Measurements from ENCODE around the gene SNTB2.
"Not testable (repeated sequence)": the region's sequence is repeated elsewhere in the genome, so short reads cannot be mapped to it uniquely, and the experiment has no call there.

SNTB2 gene

GRCh38 chr16:69141936-69142335 lies 45.0 kb upstream of the SNTB2 start:
- H2BK5ac ChIP-seq (ENCODE audit: low read depth, low read length, poor library complexity): no peak overlapping the region
- no peak overlapping the region for H3K4me2 ChIP-seq (ENCODE audit: low read length)
- no peak overlapping the region for H3K14ac ChIP-seq (ENCODE audit: low read length)
- no peaks in the 10 kb centered on the region for H3K79me2 ChIP-seq (ENCODE audit: control insufficient read depth, insufficient read depth, low read length, poor library complexity)
- no peak overlapping the region for H3K9ac ChIP-seq (ENCODE audit: low read length)
- H3K9me3 ChIP-seq (ENCODE audit: insufficient read depth, low read depth, low read length): no peaks in the 10 kb centered on the region
- no peaks in the 10 kb centered on the region for H3K4me1 ChIP-seq (ENCODE audit: control insufficient read depth in 1 of 2, insufficient read depth in 2 of 2, low read length in 2 of 2)
- H3K4ac ChIP-seq (ENCODE audit: low read depth, low read length): no peak overlapping the region
- no peaks in the 10 kb centered on the region for H3K79me1 ChIP-seq (ENCODE audit: low read length)
- H2BK120ac ChIP-seq (ENCODE audit: insufficient read depth, low read length, poor library complexity): no peak overlapping the region
- no peaks in the 10 kb centered on the region for H3K27me3 ChIP-seq (ENCODE audit: insufficient read depth, low read length)
- no peak overlapping the region for H2AK5ac ChIP-seq (ENCODE audit: low read length)
- no peak overlapping the region for H4K8ac ChIP-seq (ENCODE audit: low read depth, low read length)
- no peak overlapping the region for H2AFZ ChIP-seq (ENCODE audit: insufficient read depth, low read length, poor library complexity)
- no peak for DNase-seq
- no peak overlapping the region for H4K91ac ChIP-seq (ENCODE audit: low read depth, low read length)
- no peak overlapping the region for H3K23ac ChIP-seq (ENCODE audit: low read length)
- WGBS (ENCODE audit: extremely low coverage, insufficient coverage, insufficient read length): no CpG with 5 or more reads among the region's 4 CpGs
- no peak overlapping the region for H4K12ac ChIP-seq (ENCODE audit: low read depth, low read length)
- H3K27ac ChIP-seq (ENCODE audit: low read depth, low read length): no peak overlapping the region
- H3K4me3 ChIP-seq (ENCODE audit: low read depth, low read length): no peak overlapping the region
- no peak overlapping the region for H2BK12ac ChIP-seq (ENCODE audit: low read length)
- peaks cover 28 to 43% of the 10 kb centered on the region in 2 experiments for H3K36me3 ChIP-seq (ENCODE audit: control insufficient read depth in 1 of 2, insufficient read depth in 2 of 2, low read length in 2 of 2)
- H3K18ac ChIP-seq (ENCODE audit: low read length): no peak overlapping the region

GRCh38 chr16:69143116-69143515 lies 43.8 kb upstream of the SNTB2 start:
- no peak overlapping the region for H4K8ac ChIP-seq (ENCODE audit: low read depth, low read length)
- H3K23ac ChIP-seq (ENCODE audit: low read length): peak overlapping the region; percentile 97
- no peak overlapping the region for H3K4me2 ChIP-seq (ENCODE audit: low read length)
- H2BK12ac ChIP-seq (ENCODE audit: low read length): no peak overlapping the region
- H3K27ac ChIP-seq (ENCODE audit: low read depth, low read length): no peak overlapping the region
- H3K27me3 ChIP-seq (ENCODE audit: insufficient read depth, low read length): no peaks in the 10 kb centered on the region
- H3K4me1 ChIP-seq (ENCODE audit: control insufficient read depth in 1 of 2, insufficient read depth in 2 of 2, low read length in 2 of 2): no peaks in the 10 kb centered on the region
- H3K9ac ChIP-seq (ENCODE audit: low read length): no peak overlapping the region
- no peak overlapping the region for H4K91ac ChIP-seq (ENCODE audit: low read depth, low read length)
- no peak overlapping the region for H2BK5ac ChIP-seq (ENCODE audit: low read depth, low read length, poor library complexity)
- no peak overlapping the region for H3K14ac ChIP-seq (ENCODE audit: low read length)
- H3K4me3 ChIP-seq (ENCODE audit: low read depth, low read length): no peak overlapping the region
- no peaks in the 10 kb centered on the region for H3K9me3 ChIP-seq (ENCODE audit: insufficient read depth, low read depth, low read length)
- no peaks in the 10 kb centered on the region for H3K79me2 ChIP-seq (ENCODE audit: control insufficient read depth, insufficient read depth, low read length, poor library complexity)
- DNase-seq: peak in 1 of 2 donors; percentile 37
- WGBS (ENCODE audit: extremely low coverage, insufficient coverage, insufficient read length): no CpG with 5 or more reads among the region's 11 CpGs
- no peaks in the 10 kb centered on the region for H3K79me1 ChIP-seq (ENCODE audit: low read length)
- H4K12ac ChIP-seq (ENCODE audit: low read depth, low read length): no peak overlapping the region
- no peak overlapping the region for H2AFZ ChIP-seq (ENCODE audit: insufficient read depth, low read length, poor library complexity)
- no peak overlapping the region for H3K18ac ChIP-seq (ENCODE audit: low read length)
- no peak overlapping the region for H2BK120ac ChIP-seq (ENCODE audit: insufficient read depth, low read length, poor library complexity)
- no peak overlapping the region for H2AK5ac ChIP-seq (ENCODE audit: low read length)
- H3K36me3 ChIP-seq (ENCODE audit: control insufficient read depth in 1 of 2, insufficient read depth in 2 of 2, low read length in 2 of 2): peaks cover 27 to 40% of the 10 kb centered on the region in 2 experiments
- no peak overlapping the region for H3K4ac ChIP-seq (ENCODE audit: low read depth, low read length)

- Histone ChIP-seq H3K9me3 (ENCODE audit: insufficient read depth, low read depth, low read length) (no peaks in the 10 kb centered on the region), H3K23ac (ENCODE audit: low read length) (no peak overlapping the region), H3K18ac (ENCODE audit: low read length) (no peak overlapping the region), H3K36me3 (ENCODE audit: control insufficient read depth in 1 of 2, insufficient read depth in 2 of 2, low read length in 2 of 2) (peaks cover 26 to 36% of the 10 kb centered on the region in 2 experiments), H3K27ac (ENCODE audit: low read depth, low read length) (no peak overlapping the region), H3K4me2 (ENCODE audit: low read length) (no peak overlapping the region), H2AFZ (ENCODE audit: insufficient read depth, low read length, poor library complexity) (no peak overlapping the region), H4K12ac (ENCODE audit: low read depth, low read length) (no peak overlapping the region), H2BK5ac (ENCODE audit: low read depth, low read length, poor library complexity) (no peak overlapping the region), H2BK12ac (ENCODE audit: low read length) (no peak overlapping the region), H2BK120ac (ENCODE audit: insufficient read depth, low read length, poor library complexity) (no peak overlapping the region), H3K4ac (ENCODE audit: low read depth, low read length) (no peak overlapping the region), H3K27me3 (ENCODE audit: insufficient read depth, low read length) (no peaks in the 10 kb centered on the region), H3K79me1 (ENCODE audit: low read length) (no peaks in the 10 kb centered on the region), H3K14ac (ENCODE audit: low read length) (no peak overlapping the region), H3K4me3 (ENCODE audit: low read depth, low read length) (no peak overlapping the region), H4K8ac (ENCODE audit: low read depth, low read length) (no peak overlapping the region), H3K79me2 (ENCODE audit: control insufficient read depth, insufficient read depth, low read length, poor library complexity) (no peaks in the 10 kb centered on the region), H3K9ac (ENCODE audit: low read length) (no peak overlapping the region), H4K91ac (ENCODE audit: low read depth, low read length) (no peak overlapping the region), H3K4me1 (ENCODE audit: control insufficient read depth in 1 of 2, insufficient read depth in 2 of 2, low read length in 2 of 2) (no peaks in the 10 kb centered on the region), H2AK5ac (ENCODE audit: low read length) (no peak overlapping the region)
- WGBS (ENCODE audit: extremely low coverage, insufficient coverage, insufficient read length): no CpG with 5 or more reads among the region's 4 CpGs
- peak; percentile 48 to 74 for DNase-seq
Measured at GRCh38 chr16:69145658-69146057, 41.3 kb upstream of the SNTB2 start.

GRCh38 chr16:69149621-69150020 lies 37.3 kb upstream of the SNTB2 start:
- not testable (repeated sequence) for H4K91ac ChIP-seq (ENCODE audit: low read depth, low read length); H3K14ac ChIP-seq (ENCODE audit: low read length); H4K8ac ChIP-seq (ENCODE audit: low read depth, low read length); H3K79me2 ChIP-seq (ENCODE audit: control insufficient read depth, insufficient read depth, low read length, poor library complexity); H2AK5ac ChIP-seq (ENCODE audit: low read length); H2AFZ ChIP-seq (ENCODE audit: insufficient read depth, low read length, poor library complexity); H3K4me2 ChIP-seq (ENCODE audit: low read length); H3K9ac ChIP-seq (ENCODE audit: low read length); H3K18ac ChIP-seq (ENCODE audit: low read length); H3K23ac ChIP-seq (ENCODE audit: low read length); H3K4me1 ChIP-seq (ENCODE audit: control insufficient read depth in 1 of 2, insufficient read depth in 2 of 2, low read length in 2 of 2); DNase-seq; H2BK120ac ChIP-seq (ENCODE audit: insufficient read depth, low read length, poor library complexity); H3K9me3 ChIP-seq (ENCODE audit: insufficient read depth, low read depth, low read length); H3K27ac ChIP-seq (ENCODE audit: low read depth, low read length); H3K4ac ChIP-seq (ENCODE audit: low read depth, low read length); H3K79me1 ChIP-seq (ENCODE audit: low read length); H3K4me3 ChIP-seq (ENCODE audit: low read depth, low read length); H3K27me3 ChIP-seq (ENCODE audit: insufficient read depth, low read length); H4K12ac ChIP-seq (ENCODE audit: low read depth, low read length); H2BK5ac ChIP-seq (ENCODE audit: low read depth, low read length, poor library complexity); H2BK12ac ChIP-seq (ENCODE audit: low read length)
- WGBS (ENCODE audit: extremely low coverage, insufficient coverage, insufficient read length): no CpG with 5 or more reads among the region's 9 CpGs
- H3K36me3 ChIP-seq (ENCODE audit: control insufficient read depth in 1 of 2, insufficient read depth in 2 of 2, low read length in 2 of 2): peaks cover 32 to 39% of the 10 kb centered on the region in 2 experiments
